GM21528 (cell line): ENCODE results near the gene PIK3R3.

ENCODE experiments used
- ATAC-seq: cut with Tn5 transposase; IDR thresholded peaks from one replicate; pipeline ENCODE4 v1.9.1; 2021; ENCODE audit warnings: mild to moderate bottlenecking, moderate library complexity; ENCODE audit not compliant: unreplicated experiment, low FRiP score

PIK3R3 gene

DNA sequence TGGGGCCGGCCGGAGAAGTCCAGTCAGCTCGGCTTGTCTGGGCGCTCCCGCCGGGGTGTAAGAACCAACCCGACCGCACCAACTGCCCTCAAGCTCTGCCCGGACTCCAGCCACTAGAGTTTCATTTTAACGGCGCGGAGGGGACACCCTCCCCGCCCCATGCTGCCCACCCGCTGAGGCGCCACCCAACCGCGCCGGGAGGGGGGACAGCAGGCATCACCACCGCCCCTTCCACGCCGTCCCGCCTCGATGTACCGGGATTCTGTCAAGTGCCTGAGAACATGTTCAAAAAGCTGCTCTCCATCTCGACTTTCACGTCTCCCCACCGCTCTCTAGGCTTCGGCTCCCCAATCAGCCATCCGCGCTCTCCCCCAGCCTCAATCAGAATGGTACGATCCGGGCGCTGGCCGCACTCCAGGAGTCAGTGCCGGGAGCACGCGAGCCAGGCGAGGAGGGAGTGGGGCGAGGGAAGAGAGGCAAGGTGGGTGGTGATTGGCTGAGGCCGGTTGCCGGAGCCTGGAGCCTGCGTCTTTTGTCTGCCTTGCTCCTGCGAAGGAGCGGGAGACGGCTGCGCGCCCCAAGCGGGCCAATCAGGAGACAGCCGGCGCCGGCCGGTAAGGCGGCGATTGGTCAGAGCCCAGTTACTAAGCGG is at the start of gene PIK3R3:
PIK3R3 (minus strand) TSS at position 101 of the 652 bp plus-strand sequence. CDS start 677 bp downstream, outside the sequence.
- peak; percentile 84 for ATAC-seq

DNA sequence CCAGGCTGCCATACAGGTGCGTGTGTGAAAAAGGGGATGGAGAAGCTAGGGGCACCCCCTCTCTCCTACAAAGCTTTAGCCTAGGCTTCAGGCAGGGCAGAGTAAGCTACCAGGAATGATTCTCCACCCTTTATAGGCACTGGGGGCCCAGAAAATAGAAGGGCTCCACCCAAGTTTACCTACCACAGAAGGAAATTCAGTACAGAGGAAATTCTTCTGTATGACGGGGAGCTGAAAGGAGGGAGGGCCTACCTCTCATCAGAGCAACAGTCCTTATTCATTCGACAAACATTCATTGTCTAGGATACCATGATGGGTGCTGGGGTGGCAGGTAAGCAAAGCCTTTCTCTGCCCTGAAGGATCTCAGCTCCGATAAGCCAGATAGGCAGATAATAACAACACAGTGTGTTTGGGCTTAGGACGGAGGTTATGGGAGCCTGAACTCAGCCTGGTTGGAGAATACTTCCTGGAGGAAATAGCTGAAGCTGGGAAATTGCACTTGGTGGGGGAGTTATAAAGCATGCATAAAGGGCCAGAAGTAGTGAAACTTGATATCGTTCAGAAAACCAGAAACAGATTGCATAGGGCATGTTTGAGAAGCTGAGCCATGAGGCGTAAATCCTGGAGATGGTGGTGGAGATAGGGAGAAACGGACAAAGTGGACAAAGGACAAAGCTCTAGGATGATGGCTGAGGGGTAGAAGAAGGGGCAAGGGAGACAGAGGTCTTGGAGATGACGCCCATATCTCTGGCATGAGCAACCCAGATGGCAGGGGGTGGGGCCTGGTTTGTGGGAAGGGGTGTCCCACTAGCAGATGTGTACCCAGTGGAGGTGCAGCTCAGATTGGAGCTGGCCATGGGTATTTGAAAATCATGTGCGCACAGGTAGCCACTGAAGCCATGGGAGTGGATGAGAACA is 49.2 kb upstream of the PIK3R3 start:
- ATAC-seq = no peak

DNA sequence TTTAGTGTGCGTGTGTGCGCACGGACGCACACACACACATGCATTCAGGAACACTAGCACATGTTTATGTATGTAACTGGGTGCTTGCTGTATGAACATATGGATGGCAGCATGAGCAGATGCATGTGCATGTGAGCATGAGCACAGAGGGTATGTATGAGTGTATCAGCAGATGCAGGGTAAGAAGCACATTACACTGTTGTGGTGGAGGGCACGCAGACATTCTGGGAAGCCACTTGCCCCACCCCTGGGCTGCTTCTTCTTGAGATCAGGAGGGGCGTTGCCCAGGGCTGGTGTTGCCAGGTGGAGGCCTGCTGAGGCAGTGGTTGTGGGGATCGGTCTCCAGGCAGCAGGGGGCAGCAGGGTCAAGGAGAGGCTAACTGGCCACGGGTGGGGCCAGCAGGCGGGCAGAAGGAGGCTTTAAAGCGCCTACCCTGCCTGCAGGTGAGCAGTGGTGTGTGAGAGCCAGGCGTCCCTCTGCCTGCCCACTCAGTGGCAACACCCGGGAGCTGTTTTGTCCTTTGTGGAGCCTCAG is 47.7 kb upstream of the PIK3R3 start:
- ATAC-seq = no peak

DNA sequence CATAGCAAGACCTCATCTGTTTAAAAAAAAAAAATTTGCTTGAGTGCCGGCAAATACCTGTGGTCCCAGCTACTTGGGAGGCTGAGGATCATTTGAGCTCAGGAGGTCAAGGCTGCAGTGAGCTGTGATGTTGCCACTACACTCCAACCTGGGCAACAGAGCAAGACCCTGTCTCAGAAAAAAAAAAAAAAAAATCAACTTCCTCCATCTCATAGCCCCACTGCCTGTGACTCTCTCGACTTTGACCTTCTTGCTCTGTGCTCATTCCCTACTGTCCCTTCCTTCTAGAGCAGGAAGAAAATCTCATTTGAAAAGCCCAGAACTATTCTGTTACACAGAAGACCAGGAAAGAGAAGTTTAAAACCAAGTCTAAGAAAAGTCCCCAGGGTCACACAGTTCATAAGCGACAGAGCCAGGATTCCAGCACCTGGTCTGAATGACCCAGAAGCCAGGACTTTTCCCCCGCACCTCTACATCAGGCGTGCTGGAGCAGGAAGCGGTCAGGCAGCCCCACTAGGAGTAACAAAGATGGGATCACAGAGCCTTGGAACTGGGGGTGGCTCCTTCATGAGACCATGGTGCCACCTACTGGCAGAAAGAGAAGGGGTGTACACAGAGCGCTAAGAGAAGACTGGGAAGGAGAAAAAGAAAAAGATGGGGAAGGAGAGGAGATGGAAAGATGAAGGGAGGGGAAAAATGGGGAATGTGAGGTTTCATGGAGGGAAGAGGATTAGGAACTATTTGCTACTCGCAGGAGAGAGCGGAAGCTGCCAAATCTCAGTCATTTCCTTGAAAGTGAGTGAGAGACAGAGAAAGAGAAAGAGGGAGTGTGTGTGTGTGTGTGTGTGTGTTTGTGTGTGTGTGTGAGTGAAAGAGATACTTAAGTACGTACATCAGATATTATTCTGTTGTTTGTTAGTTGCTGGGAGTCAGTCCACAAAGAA is 47.0 kb upstream of the PIK3R3 start:
- ATAC-seq = no peak

DNA sequence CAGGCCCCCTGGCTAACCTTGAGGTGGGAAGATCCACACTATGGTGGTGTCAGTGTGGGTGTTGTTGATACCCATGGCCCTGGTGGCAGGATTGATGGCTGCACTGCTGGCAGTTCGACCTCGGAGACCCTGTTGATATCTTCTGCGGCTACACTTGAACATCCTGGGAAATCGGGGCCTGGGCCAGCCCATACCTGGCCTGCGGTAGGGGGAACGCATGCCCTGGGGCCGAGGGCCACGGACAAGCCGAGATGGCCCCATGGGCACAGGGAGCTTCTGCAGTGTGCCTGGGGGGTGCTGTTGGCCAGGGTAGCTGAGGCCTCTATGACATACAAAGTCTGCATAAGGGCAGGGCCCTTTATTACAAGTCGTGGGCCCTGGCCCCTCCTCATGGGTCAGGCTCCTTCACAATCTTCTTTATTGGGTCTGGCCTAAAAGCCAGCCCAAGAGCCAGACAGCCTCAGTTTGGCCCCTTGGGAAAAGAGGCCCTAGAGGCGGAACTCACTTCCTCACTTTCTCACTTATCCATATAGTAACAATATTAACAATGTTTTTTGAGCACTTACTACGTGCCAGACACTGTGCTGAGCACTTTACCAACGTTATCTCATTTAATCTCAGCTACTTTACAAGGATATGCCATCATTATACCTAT is 43.9 kb upstream of the PIK3R3 start, which contains the start of gene P3R3URF:
P3R3URF (minus strand) TSS at position 278 of the 655 bp plus-strand sequence; CDS start at position 261, 17 bp downstream.
- ATAC-seq = no peak

DNA sequence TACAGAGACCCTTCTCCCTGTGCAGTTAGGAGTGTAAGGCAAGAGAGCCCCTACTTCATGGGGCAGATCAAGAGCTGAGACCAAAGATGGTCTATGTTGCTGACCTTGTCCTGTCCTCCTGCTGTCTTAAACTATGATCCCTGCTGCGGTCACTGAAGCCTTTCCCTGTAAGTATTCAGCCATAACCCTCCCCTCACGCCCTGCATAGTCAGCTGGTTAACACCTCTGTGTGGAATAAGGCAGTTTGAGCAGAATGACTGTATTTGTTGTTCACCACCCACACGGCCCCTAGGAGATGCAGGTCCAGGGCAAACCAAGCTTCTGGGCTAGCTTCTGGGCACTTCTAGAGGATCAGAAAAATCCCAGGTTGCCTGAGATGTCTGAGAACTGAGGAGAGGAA is 42.8 kb upstream of the PIK3R3 start:
- no peak for ATAC-seq

DNA sequence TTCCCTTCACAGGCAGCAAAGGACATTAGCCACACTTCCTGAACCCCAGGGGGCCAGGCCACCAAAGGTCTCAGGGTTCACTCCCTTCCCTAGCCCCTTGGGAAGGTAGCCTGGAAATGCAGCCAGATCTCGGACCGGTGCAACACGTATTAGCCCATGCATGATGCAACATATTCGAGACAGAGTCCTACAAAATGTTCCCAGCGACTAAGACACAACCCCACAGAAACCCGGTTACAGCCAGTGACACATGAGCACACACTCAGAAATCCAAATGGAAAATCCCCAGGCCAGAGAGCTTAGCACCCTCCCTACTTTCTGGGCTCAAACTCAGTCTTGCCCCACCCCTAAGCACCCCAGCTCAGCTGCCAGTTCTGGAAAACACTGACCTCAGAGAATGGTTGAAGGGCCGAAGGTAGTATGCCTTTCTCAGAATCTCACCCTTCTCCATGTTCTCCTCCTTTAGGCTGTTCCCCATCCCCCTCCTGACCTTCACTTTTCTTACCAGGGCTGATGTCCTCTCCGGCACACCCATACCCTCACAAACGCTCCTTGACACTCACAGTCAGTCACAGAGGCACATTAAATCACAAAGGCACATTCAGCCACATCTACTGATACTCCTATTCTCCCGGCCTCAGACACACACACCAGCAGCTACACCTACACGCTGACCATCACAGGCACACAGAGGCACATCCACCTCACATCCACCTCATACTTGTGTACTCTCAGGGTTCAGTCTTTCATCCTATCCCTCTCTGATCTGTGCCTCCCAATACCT is 42.2 kb upstream of the PIK3R3 start, which contains the start of gene TSPAN1:
TSPAN1 (plus strand) TSS at position 640 of the 784 bp plus-strand sequence. CDS start 6,021 bp downstream, outside the sequence.
- ATAC-seq = no peak

DNA sequence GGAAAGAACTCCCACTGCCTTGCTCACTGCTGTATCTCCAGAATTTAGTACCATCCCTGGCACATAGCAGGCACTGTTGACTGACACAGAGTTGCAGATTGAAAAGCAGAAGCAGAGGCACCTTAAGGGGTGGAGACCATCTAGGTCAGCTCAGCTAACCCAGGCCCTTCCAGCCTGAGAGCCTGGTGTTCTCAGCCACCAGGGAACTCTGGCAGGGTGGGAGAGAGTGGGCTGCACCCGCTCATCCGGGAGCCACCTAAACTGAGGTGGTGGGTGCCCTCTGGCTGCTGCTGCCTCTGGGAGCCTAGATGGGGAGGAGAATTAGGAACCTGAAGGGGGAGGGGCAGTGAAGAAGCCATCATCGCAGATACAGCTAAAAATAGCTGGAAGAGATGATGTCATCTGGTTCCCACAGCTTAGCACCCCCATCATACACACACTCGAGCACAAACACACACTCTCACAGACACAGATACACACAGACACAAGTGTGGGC is 41.0 kb upstream of the PIK3R3 start:
- no peak for ATAC-seq

DNA sequence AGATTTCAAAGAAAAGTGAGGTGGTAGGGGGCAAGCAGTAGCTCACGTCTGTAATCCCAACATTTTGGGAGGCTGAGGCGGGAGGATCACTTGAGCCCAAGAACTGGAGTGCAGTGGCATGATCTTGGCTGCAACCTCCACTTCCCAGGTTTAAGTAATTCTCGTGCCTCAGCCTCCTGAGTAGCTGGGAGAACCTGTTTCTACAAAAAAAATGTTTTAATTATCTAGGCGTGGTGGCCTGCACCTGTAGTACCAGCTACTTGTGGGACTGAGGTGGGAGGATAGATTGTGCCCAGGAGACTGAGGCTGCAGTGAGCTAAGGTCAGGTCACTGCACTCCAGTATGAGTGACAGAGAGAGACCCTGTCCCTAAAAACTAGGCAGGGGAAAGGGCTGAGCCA is 39.9 kb upstream of the PIK3R3 start:
- ATAC-seq = no peak

DNA sequence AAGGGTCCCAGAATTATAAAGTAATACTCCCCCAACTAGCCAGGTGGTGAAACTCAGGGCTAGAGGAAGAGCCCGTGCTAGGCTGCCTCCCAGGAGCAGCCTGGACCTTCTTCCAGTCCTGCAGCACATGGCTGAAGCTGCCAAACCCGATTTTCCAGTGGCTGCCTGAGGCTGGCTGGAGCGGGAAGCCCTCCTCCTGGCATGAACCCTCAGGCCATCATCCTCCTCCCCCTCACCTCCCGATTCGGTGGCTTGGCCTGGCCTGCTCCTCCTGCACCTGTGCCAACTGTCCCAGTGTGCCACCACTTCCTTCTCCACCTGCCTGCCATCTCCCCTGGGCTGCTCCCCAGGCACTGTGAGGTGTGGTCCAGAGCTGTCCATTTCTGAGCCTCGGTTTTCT is 39.4 kb upstream of the PIK3R3 start:
- no peak for ATAC-seq

DNA sequence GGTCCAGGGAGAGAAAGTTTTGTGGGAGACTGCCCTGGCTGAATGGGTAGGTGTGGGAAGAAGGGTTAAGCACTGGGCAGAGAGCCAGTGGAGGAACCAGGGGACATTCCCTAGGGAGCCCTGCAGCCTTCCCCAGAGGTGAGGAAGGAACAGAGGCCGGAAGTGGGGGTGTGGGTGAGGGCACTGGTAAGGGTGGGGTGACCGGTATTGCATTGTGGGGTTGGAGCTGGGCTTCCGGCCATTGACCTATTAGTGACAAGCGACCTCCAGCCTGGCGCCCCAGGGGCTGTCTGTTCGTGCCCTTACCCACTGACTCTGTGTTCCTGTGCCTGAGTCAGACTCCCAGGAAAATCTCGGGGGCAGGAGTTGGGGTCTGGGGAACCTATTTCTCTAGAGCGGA is 38.9 kb upstream of the PIK3R3 start:
- no peak for ATAC-seq

DNA sequence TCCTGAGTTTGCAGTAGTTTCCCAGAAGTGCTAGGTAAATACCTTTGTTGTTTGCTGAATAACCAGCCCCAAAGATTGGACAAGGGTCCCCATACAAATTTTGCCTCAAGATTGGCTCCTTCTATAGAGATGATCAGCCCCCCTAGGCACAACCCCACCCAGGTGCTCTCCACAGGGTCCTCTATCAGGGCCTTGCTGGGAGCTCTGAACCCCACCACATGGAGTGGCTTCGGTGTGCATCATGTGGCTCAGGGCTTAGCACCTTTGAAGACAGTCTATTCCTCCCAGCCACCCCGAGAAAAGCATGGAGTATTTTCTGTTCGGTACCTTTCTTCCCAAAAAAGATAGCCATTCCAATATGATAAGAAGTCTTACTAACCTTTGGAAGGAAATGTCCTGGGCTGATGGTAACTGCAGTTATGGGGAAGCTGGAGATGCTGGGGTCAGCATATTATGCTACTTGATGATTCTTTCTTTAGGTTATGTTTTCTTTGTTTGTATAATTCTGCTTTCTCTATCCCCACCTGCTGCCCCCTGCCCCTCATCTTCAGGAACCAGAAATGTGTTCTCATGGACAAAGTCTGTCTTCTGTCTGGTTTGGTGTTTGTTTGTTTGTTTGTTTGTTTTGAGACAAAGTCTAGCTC is 37.5 kb upstream of the PIK3R3 start:
- ATAC-seq = no peak

DNA sequence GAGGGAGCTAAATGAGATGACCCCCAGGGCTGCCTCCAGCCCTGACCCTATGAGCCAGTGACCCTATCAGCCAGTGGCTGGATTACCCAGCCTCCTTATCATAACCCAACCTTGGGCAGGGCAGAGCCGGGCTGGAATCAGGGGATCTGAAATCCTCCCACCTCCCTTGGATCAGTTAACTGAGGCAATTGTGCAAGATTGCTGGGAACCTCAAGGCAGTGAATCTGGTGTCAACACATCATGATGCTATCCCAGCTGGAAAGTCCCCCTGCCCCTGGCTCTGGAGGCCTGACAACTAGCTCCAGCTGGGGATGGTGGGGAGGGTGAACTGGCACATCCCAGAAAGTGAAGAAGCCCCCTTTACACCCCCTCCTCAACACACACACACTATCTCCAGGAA is 36.0 kb upstream of the PIK3R3 start:
- no peak for ATAC-seq

DNA sequence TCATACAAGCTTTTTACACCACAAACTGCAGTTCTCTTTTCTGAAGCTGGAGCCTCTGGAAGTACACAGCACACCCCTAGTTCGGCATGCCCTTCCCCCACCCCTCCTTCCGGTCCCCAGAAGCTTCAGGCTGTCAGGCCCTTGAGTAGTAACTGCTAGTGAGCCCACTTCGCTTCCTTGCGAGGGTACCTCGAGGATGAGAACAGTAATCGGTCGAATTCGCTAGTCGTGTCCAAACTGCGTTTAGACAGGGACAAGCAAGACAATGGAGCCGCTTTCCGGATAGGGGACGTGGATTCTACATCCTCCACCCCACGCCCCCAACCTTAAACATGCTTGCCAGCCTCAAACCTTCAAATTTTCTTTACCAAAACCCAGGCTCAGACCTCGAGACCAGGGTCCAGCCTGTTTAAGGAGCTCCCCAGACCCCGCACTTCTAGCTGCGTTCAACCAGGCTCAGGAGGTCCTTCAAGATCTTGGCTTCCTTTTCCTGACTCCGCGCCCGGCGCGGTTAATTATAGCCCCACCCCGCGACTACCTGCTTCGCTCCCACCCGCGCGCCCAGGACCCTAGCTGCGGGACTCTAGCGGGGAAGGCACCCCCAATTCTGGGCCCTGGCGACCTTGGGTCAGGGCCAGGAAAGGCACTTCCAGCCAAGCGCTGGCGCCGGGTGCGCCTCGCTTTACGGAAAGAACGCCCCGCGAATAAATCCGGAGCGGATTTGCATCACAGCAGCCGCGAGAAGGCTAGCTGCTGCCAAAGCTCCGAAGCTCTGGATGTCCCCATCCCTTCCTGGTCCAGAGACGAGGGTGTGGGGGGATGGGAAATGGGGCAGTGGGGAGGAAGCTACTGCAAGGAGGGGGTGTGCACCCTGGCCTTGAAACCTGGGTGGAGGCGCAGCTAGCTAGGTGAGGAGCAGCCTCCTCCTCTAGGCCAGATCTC is 34.4 kb upstream of the PIK3R3 start:
- ATAC-seq = no peak

DNA sequence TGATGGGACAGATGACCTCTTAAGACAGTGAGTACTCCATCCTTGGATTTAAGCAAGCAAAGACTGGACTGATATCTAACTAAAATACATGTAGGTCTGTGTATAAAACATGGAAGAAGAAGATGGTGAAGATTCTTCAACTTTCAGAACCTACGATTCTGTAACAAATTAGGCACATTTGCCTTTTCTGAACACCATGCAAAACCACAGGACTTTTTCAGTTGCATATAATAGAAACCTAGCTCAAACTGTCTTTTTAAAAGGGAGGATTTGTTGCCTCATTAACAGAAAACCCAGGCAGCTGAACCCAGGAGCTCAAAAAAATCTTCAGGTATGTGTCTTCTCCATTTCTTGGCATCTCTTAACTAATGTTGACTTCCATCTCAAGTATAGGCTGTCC is 27.8 kb upstream of the PIK3R3 start:
- ATAC-seq = no peak

DNA sequence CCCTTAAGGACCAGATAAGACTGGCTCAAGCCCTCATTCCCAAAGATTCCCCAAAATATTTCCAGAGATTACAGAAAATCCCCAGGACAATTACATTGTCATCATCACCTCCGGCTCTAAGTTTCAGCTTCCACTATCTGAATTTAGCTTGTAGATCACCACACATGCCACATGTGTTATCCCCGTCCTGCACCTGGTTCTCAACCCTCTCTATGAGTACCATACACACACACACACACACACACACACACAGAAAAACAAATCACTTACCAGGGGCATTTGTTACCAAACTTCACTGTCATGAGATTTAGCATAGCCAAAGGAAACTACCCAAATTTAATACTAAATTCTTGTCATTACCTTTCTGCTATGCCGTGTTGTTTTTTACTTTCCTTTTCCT is 27.1 kb upstream of the PIK3R3 start:
- no peak for ATAC-seq
